ENCODE data around the gene HIF1A.

HIF1A gene

GRCh38 chr14:61671082-61671481, 24.2 kb upstream of the HIF1A start:
- no peak overlapping the region for H3K9ac ChIP-seq (ENCODE audit: low read length in 5 of 5)

GRCh38 chr14:61672796-61673195, 22.5 kb upstream of the HIF1A start:
- Histone ChIP-seq H3K9ac (ENCODE audit: low read length in 5 of 5) (no peak overlapping the region), H3K36me3 (ENCODE audit: control insufficient read depth in 5 of 5, insufficient read depth in 5 of 5, low read length in 5 of 5) (no peaks in the 10 kb centered on the region), H3K27me3 (ENCODE audit: control insufficient read depth in 5 of 5, insufficient read depth in 4 of 5, low read length in 5 of 5) (no peaks in the 10 kb centered on the region), H3K9me3 (ENCODE audit: control insufficient read depth in 5 of 5, low read length in 5 of 5) (no peaks in the 10 kb centered on the region), H3K4me1 (ENCODE audit: control insufficient read depth in 5 of 5, insufficient read depth in 5 of 5, low read length in 5 of 5) (peaks cover 0 to 22% (median 0%) of the 10 kb centered on the region in 5 donors), H3K4me3 (ENCODE audit: low read depth in 1 of 5, low read length in 5 of 5) (no peak overlapping the region), H3K27ac (ENCODE audit: low read depth, low read length) (no peak overlapping the region)

More at GRCh38 chr14:61671082-61671481, 24.2 kb upstream of the HIF1A start:
- Histone ChIP-seq H3K4me1 (ENCODE audit: control insufficient read depth in 5 of 5, insufficient read depth in 5 of 5, low read length in 5 of 5) (peaks cover 0 to 22% (median 0%) of the 10 kb centered on the region in 5 donors), H3K4me3 (ENCODE audit: low read depth in 1 of 5, low read length in 5 of 5) (no peak overlapping the region), H3K27me3 (ENCODE audit: control insufficient read depth in 5 of 5, insufficient read depth in 4 of 5, low read length in 5 of 5) (no peaks in the 10 kb centered on the region), H3K36me3 (ENCODE audit: control insufficient read depth in 5 of 5, insufficient read depth in 5 of 5, low read length in 5 of 5) (no peaks in the 10 kb centered on the region), H3K9me3 (ENCODE audit: control insufficient read depth in 5 of 5, low read length in 5 of 5) (no peaks in the 10 kb centered on the region), H3K27ac (ENCODE audit: low read depth, low read length) (no peak overlapping the region)

- H3K9me3 ChIP-seq (ENCODE audit: control insufficient read depth in 5 of 5, low read length in 5 of 5) = no peaks in the 10 kb centered on the region
- no peak overlapping the region for H3K4me3 ChIP-seq (ENCODE audit: low read depth in 1 of 5, low read length in 5 of 5)
- H3K4me1 ChIP-seq (ENCODE audit: control insufficient read depth in 5 of 5, insufficient read depth in 5 of 5, low read length in 5 of 5) = peaks cover 0 to 18% (median 0%) of the 10 kb centered on the region in 5 donors
- no peaks in the 10 kb centered on the region for H3K36me3 ChIP-seq (ENCODE audit: control insufficient read depth in 5 of 5, insufficient read depth in 5 of 5, low read length in 5 of 5)
- H3K9ac ChIP-seq (ENCODE audit: low read length in 5 of 5) = no peak overlapping the region
- H3K27me3 ChIP-seq (ENCODE audit: control insufficient read depth in 5 of 5, insufficient read depth in 4 of 5, low read length in 5 of 5) = no peaks in the 10 kb centered on the region
- H3K27ac ChIP-seq (ENCODE audit: low read depth, low read length) = no peak overlapping the region
These were observed 22.0 kb upstream of the HIF1A start for GRCh38 chr14:61673305-61673704.

- no peak overlapping the region for H3K4me3 ChIP-seq (ENCODE audit: low read depth in 1 of 5, low read length in 5 of 5)
- no peaks in the 10 kb centered on the region for H3K9me3 ChIP-seq (ENCODE audit: control insufficient read depth in 5 of 5, low read length in 5 of 5)
- peaks cover 0 to 15% (median 0%) of the 10 kb centered on the region in 5 donors for H3K4me1 ChIP-seq (ENCODE audit: control insufficient read depth in 5 of 5, insufficient read depth in 5 of 5, low read length in 5 of 5)
- no peaks in the 10 kb centered on the region for H3K27me3 ChIP-seq (ENCODE audit: control insufficient read depth in 5 of 5, insufficient read depth in 4 of 5, low read length in 5 of 5)
- no peak overlapping the region for H3K27ac ChIP-seq (ENCODE audit: low read depth, low read length)
- no peaks in the 10 kb centered on the region for H3K36me3 ChIP-seq (ENCODE audit: control insufficient read depth in 5 of 5, insufficient read depth in 5 of 5, low read length in 5 of 5)
- no peak overlapping the region for H3K9ac ChIP-seq (ENCODE audit: low read length in 5 of 5)
These were observed 20.0 kb upstream of the HIF1A start for GRCh38 chr14:61675291-61675690.

GRCh38 chr14:61677479-61677878, 17.8 kb upstream of the HIF1A start:
- Histone ChIP-seq H3K27ac (ENCODE audit: low read depth, low read length) (no peak overlapping the region), H3K9me3 (ENCODE audit: control insufficient read depth in 5 of 5, low read length in 5 of 5) (no peaks in the 10 kb centered on the region), H3K36me3 (ENCODE audit: control insufficient read depth in 5 of 5, insufficient read depth in 5 of 5, low read length in 5 of 5) (no peaks in the 10 kb centered on the region), H3K9ac (ENCODE audit: low read length in 5 of 5) (no peak overlapping the region), H3K4me3 (ENCODE audit: low read depth in 1 of 5, low read length in 5 of 5) (no peak overlapping the region), H3K4me1 (ENCODE audit: control insufficient read depth in 5 of 5, insufficient read depth in 5 of 5, low read length in 5 of 5) (peaks cover 0 to 4% (median 0%) of the 10 kb centered on the region in 5 donors), H3K27me3 (ENCODE audit: control insufficient read depth in 5 of 5, insufficient read depth in 4 of 5, low read length in 5 of 5) (no peaks in the 10 kb centered on the region)

- Histone ChIP-seq H3K9ac (ENCODE audit: low read length in 5 of 5) (no peak overlapping the region), H3K9me3 (ENCODE audit: control insufficient read depth in 5 of 5, low read length in 5 of 5) (no peaks in the 10 kb centered on the region), H3K27me3 (ENCODE audit: control insufficient read depth in 5 of 5, insufficient read depth in 4 of 5, low read length in 5 of 5) (no peaks in the 10 kb centered on the region), H3K4me3 (ENCODE audit: low read depth in 1 of 5, low read length in 5 of 5) (no peak overlapping the region), H3K36me3 (ENCODE audit: control insufficient read depth in 5 of 5, insufficient read depth in 5 of 5, low read length in 5 of 5) (no peaks in the 10 kb centered on the region), H3K27ac (ENCODE audit: low read depth, low read length) (no peak overlapping the region), H3K4me1 (ENCODE audit: control insufficient read depth in 5 of 5, insufficient read depth in 5 of 5, low read length in 5 of 5) (no peaks in the 10 kb centered on the region)
These were observed 16.3 kb upstream of the HIF1A start for GRCh38 chr14:61678975-61679374.

- Histone ChIP-seq H3K27ac (ENCODE audit: low read depth, low read length) (no peak overlapping the region), H3K9me3 (ENCODE audit: control insufficient read depth in 5 of 5, low read length in 5 of 5) (no peaks in the 10 kb centered on the region), H3K4me3 (ENCODE audit: low read depth in 1 of 5, low read length in 5 of 5) (no peak overlapping the region), H3K9ac (ENCODE audit: low read length in 5 of 5) (no peak overlapping the region), H3K36me3 (ENCODE audit: control insufficient read depth in 5 of 5, insufficient read depth in 5 of 5, low read length in 5 of 5) (no peaks in the 10 kb centered on the region), H3K4me1 (ENCODE audit: control insufficient read depth in 5 of 5, insufficient read depth in 5 of 5, low read length in 5 of 5) (no peaks in the 10 kb centered on the region), H3K27me3 (ENCODE audit: control insufficient read depth in 5 of 5, insufficient read depth in 4 of 5, low read length in 5 of 5) (no peaks in the 10 kb centered on the region)
These were observed 13.9 kb upstream of the HIF1A start for GRCh38 chr14:61681413-61681812.

- no peak overlapping the region for H3K27ac ChIP-seq (ENCODE audit: low read depth, low read length)
- H3K9me3 ChIP-seq (ENCODE audit: control insufficient read depth in 5 of 5, low read length in 5 of 5) = peaks cover 0 to 4% (median 0%) of the 10 kb centered on the region in 5 donors
- no peaks in the 10 kb centered on the region for H3K36me3 ChIP-seq (ENCODE audit: control insufficient read depth in 5 of 5, insufficient read depth in 5 of 5, low read length in 5 of 5)
- no peak overlapping the region for H3K9ac ChIP-seq (ENCODE audit: low read length in 5 of 5)
- H3K4me1 ChIP-seq (ENCODE audit: control insufficient read depth in 5 of 5, insufficient read depth in 5 of 5, low read length in 5 of 5) = no peaks in the 10 kb centered on the region
- H3K27me3 ChIP-seq (ENCODE audit: control insufficient read depth in 5 of 5, insufficient read depth in 4 of 5, low read length in 5 of 5) = no peaks in the 10 kb centered on the region
- H3K4me3 ChIP-seq (ENCODE audit: low read depth in 1 of 5, low read length in 5 of 5) = no peak overlapping the region
These were observed 12.2 kb upstream of the HIF1A start for GRCh38 chr14:61683108-61683507.

GRCh38 chr14:61690039-61690438, 5.3 kb upstream of the HIF1A start:
- H3K27ac ChIP-seq (ENCODE audit: low read depth, low read length) = no peak overlapping the region
- H3K4me1 ChIP-seq (ENCODE audit: control insufficient read depth in 5 of 5, insufficient read depth in 5 of 5, low read length in 5 of 5) = peaks cover 0 to 8% (median 5%) of the 10 kb centered on the region in 5 donors
- H3K9me3 ChIP-seq (ENCODE audit: control insufficient read depth in 5 of 5, low read length in 5 of 5) = peaks cover 0 to 4% (median 0%) of the 10 kb centered on the region in 5 donors
- H3K9ac ChIP-seq (ENCODE audit: low read length in 5 of 5) = no peak overlapping the region
- H3K27me3 ChIP-seq (ENCODE audit: control insufficient read depth in 5 of 5, insufficient read depth in 4 of 5, low read length in 5 of 5) = no peaks in the 10 kb centered on the region
- H3K4me3 ChIP-seq (ENCODE audit: low read depth in 1 of 5, low read length in 5 of 5) = no peak overlapping the region
- H3K36me3 ChIP-seq (ENCODE audit: control insufficient read depth in 5 of 5, insufficient read depth in 5 of 5, low read length in 5 of 5) = no peaks in the 10 kb centered on the region

- Histone ChIP-seq H3K9ac (ENCODE audit: low read length in 5 of 5) (no peak overlapping the region), H3K36me3 (ENCODE audit: control insufficient read depth in 5 of 5, insufficient read depth in 5 of 5, low read length in 5 of 5) (no peaks in the 10 kb centered on the region), H3K4me3 (ENCODE audit: low read depth in 1 of 5, low read length in 5 of 5) (no peak overlapping the region), H3K4me1 (ENCODE audit: control insufficient read depth in 5 of 5, insufficient read depth in 5 of 5, low read length in 5 of 5) (peaks cover 0 to 8% (median 5%) of the 10 kb centered on the region in 5 donors), H3K9me3 (ENCODE audit: control insufficient read depth in 5 of 5, low read length in 5 of 5) (peaks cover 0 to 4% (median 0%) of the 10 kb centered on the region in 5 donors), H3K27ac (ENCODE audit: low read depth, low read length) (no peak overlapping the region), H3K27me3 (ENCODE audit: control insufficient read depth in 5 of 5, insufficient read depth in 4 of 5, low read length in 5 of 5) (no peaks in the 10 kb centered on the region)
These were observed 4.3 kb upstream of the HIF1A start for GRCh38 chr14:61690982-61691381.

GRCh38 chr14:61691495-61691894, 3.8 kb upstream of the HIF1A start:
- no peaks in the 10 kb centered on the region for H3K36me3 ChIP-seq (ENCODE audit: control insufficient read depth in 5 of 5, insufficient read depth in 5 of 5, low read length in 5 of 5)
- H3K27me3 ChIP-seq (ENCODE audit: control insufficient read depth in 5 of 5, insufficient read depth in 4 of 5, low read length in 5 of 5) = no peaks in the 10 kb centered on the region
- H3K9ac ChIP-seq (ENCODE audit: low read length in 5 of 5) = no peak overlapping the region
- H3K9me3 ChIP-seq (ENCODE audit: control insufficient read depth in 5 of 5, low read length in 5 of 5) = peaks cover 0 to 4% (median 0%) of the 10 kb centered on the region in 5 donors
- no peak overlapping the region for H3K4me3 ChIP-seq (ENCODE audit: low read depth in 1 of 5, low read length in 5 of 5)
- no peak overlapping the region for H3K27ac ChIP-seq (ENCODE audit: low read depth, low read length)
- peaks cover 0 to 11% (median 8%) of the 10 kb centered on the region in 5 donors for H3K4me1 ChIP-seq (ENCODE audit: control insufficient read depth in 5 of 5, insufficient read depth in 5 of 5, low read length in 5 of 5)

All from subcutaneous abdominal adipose tissue (tissue), 5 donors.